Measurements from ENCODE around the gene C2orf68.
"Not testable (repeated sequence)": the region's sequence is repeated elsewhere in the genome, so short reads cannot be mapped to it uniquely, and the experiment has no call there.

Gene C2orf68

GRCh38 chr2:85582492-85582891 lies 29.4 kb downstream of the C2orf68 start:
- no peak for DNase-seq (ENCODE audit: low read depth)

GRCh38 chr2:85580206-85580605 lies 31.7 kb downstream of the C2orf68 start:
- DNase-seq (ENCODE audit: low read depth): no peak

GRCh38 chr2:85579266-85579935 lies 32.5 kb downstream of the C2orf68 start:
- no peak for DNase-seq (ENCODE audit: low read depth)

GRCh38 chr2:85578243-85579180 lies 33.4 kb downstream of the C2orf68 start:
- DNase-seq (ENCODE audit: low read depth): no peak

- DNase-seq (ENCODE audit: low read depth): peak; percentile 50
Observed at GRCh38 chr2:85577386-85578242, 34.3 kb downstream of the C2orf68 start, which contains the start of gene VAMP8. Gene VAMP8 (plus strand): TSS chr2:85577586. CDS start chr2:85577647, 61 bp downstream.

- DNase-seq (ENCODE audit: low read depth): no peak
Observed at GRCh38 chr2:85577063-85577385, 34.8 kb downstream of the C2orf68 start.

GRCh38 chr2:85575739-85576138 lies 36.1 kb downstream of the C2orf68 start:
- DNase-seq (ENCODE audit: low read depth): no peak

- DNase-seq (ENCODE audit: low read depth): no peak
Observed at GRCh38 chr2:85566265-85566664, 45.6 kb downstream of the C2orf68 start.

- no peak for DNase-seq (ENCODE audit: low read depth)
Observed at GRCh38 chr2:85564144-85564563, 47.7 kb downstream of the C2orf68 start.

- DNase-seq (ENCODE audit: low read depth): peak; percentile 92
Observed at GRCh38 chr2:85561280-85562212, 50.3 kb downstream of the C2orf68 start, which contains the start of gene GGCX. Gene GGCX (minus strand): TSS chr2:85561493. CDS start chr2:85561428, 65 bp downstream.

- no peak for DNase-seq (ENCODE audit: low read depth)
Observed at GRCh38 chr2:85560812-85561279, 51.0 kb downstream of the C2orf68 start.

GRCh38 chr2:85560403-85560726 lies 51.5 kb downstream of the C2orf68 start:
- not testable (repeated sequence) for DNase-seq (ENCODE audit: low read depth)

GRCh38 chr2:85558160-85558559 lies 53.7 kb downstream of the C2orf68 start:
- no peak for DNase-seq (ENCODE audit: low read depth)

- no peak for DNase-seq (ENCODE audit: low read depth)
Observed at GRCh38 chr2:85557130-85557529, 54.7 kb downstream of the C2orf68 start.
